NCI-H345 treated with DMSO at 0.1 percent for 48 hours (cell line): ENCODE measurements around the gene DIPK1C.

Experiments
- DNase-seq: peaks from one replicate; lab custom pipeline; 2025; ENCODE audit not compliant: unreplicated experiment; lab: John Stamatoyannopoulos, UW

DIPK1C gene

GRCh38 chr18:74390900-74391299 lies 66.2 kb downstream of the DIPK1C start:
- DNase-seq = no peak

GRCh38 chr18:74389991-74390390 lies 67.1 kb downstream of the DIPK1C start:
- no peak for DNase-seq

- DNase-seq = no peak
Observed at GRCh38 chr18:74389171-74389927, 67.8 kb downstream of the DIPK1C start.

- DNase-seq = no peak
Observed at GRCh38 chr18:74388227-74388626, 68.9 kb downstream of the DIPK1C start.

- no peak for DNase-seq
Observed at GRCh38 chr18:74387383-74387782, 69.7 kb downstream of the DIPK1C start.
